Stimulated activated CD4-positive, alpha-beta T cell treated with anti-CD3 and anti-CD28 coated beads, TNF-alpha, amount 100 ng/mL, for 1 hour (primary cell): Measurements from ENCODE around the gene PTPRS.

Experiments
- DNase-seq, 3 donors: peaks; one replicate each; pipeline ENCODE4 v3.0.0-alpha.2; 2020; ENCODE audit warnings: low read depth in 3 of 3, low spot score in 1 of 3

The PTPRS gene

DNA sequence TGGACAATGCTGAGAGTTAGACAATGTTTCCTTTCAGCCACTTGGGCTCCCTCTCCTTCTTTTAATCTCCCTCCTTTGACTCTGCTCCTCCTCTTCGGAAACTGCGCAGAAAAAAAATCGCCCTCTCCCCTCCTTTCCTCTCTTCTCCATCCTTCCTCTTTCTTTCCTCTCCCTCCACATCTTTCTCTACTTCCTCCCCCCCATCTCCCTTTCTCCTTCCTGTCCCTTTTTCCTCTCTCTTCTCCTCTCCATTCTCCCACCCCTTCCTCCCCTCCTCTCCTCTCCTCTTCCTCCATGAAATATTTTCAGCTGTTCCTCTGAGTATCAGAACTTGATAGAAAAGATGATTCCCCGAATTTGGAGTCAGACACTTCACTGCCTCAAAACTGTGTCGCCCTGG is 15.1 kb upstream of the PTPRS start:
- no peak for DNase-seq

DNA sequence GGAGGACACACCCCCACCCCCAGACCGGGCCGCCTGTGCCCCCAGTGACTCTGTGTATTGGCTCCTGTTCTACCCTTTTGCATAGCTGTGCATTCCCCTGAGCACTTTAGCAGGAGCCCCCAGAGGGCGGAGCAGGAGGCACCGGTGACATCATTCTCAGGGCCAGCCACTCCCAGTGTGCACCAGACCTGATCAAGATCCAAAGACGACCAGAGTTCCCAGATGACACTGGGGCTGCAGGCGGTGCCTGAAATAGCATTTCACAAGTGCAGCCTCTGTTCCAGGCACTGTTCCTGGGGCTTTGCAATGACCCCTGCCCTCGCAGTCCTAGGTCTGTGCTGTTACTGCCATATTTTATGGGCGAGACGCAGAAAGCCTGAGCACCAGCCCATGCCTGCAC is 14.5 kb upstream of the PTPRS start:
- DNase-seq = no peak

DNA sequence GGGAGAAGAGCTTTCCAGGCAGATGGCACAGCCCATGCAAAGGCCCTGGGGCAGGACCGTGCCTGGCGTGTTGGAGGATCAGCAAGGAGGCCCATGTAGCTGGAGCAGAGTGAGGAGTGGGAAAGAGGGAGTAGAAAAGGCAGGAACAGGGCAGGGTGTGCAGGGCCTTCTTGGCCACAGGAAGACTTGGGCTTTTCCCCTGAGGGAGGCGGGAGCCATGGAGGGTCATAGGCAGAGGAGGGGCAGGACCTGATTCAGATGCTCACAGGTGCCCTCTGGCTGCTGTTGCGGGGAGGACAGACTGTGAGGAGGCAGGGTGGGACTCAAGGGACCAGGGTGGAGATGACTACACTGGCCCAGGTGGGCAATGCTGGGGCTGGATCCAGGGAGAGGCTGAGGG is 13.8 kb upstream of the PTPRS start:
- no peak for DNase-seq

DNA sequence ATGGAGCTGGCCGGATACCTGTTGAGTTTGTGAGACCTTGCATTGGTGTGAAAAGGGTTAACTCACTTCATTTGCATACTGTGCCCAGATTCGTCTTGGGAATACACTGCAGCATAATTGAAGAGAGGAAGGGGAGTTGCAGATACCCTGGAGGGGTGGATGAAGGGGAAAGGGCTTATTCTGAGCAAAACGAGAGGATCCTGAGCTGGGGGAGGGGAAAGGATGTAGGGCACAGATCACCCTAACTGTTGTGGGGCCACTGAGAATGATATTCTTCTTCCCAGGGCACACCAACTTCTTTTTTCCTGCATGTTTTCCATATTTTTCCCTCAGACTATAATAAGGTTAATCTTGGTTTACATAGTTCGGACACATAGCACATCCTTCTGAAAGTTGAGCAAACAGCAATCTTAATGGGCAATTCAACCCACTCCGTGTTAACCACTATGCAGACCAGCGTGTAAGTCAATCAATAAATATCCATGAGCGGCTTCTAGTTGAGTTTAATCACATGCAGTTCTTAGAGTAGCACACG is 11.7 kb upstream of the PTPRS start:
- DNase-seq = no peak

DNA sequence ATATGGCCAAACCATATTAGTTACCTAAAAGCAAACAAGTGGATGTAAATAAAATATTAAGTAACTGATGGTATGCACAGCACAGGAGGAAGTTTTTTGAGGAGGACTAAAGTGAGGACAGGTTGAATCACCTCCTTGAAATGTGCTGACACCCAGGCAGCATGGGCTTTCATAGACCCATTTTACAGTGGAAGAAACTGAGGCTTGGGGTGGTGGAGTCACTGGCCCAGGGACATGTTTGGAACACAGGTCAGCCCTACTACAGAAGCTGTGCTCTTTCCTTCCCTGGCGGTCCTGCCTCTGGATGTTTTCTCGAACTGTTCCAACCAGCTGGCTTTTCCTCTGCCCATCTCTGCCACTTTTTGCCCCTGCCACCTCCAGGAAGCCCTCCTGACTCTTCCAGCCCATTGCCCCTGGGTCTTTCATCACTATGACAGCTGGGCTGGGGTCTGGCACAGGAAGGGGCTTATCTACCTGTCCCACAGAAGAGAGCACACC is 11.2 kb upstream of the PTPRS start:
- DNase-seq = no peak

DNA sequence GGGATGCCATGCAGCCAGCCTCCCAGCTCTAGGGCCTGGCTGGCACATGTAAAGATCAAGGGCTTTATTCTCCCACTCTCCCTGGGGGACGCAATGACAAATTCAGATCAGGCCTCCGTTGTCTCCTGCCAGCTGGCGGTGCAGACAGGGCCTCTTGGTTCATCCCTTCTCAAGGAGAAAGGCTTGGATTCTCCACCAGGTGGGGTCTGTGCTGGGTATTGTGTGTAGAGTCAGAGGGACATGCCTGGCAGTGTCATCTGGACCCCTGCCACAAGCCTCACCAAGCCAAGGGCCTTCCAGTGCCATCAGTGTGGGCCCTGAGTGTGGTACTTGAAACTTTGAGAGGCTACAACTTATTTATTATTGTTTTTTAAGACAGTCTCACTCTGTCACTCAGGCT is 8.4 kb upstream of the PTPRS start:
- no peak for DNase-seq

DNA sequence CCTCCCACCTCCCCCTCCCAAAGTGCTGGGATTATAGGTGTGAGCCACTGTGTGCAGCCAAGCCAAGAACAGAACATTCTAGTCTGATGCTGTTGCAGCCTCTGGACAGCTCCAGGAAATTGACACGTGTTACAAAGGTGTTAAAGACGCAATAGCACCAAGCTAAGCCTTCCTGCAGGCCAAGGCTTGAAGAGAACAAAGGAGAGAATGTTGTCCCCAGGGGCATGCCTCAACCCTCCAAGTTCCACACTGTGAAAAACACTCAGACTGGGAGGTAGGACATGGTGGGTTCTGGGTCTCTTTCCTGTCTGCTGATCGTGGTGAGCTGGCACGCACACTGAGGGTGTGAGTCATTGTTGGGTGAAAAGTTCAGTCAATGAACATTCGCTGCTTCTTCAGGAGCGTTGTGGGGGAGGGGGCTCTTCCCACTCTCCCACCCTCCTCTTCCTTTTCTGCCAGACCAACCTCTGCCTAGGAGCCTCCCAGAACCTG is 5.3 kb upstream of the PTPRS start:
- no peak for DNase-seq

DNA sequence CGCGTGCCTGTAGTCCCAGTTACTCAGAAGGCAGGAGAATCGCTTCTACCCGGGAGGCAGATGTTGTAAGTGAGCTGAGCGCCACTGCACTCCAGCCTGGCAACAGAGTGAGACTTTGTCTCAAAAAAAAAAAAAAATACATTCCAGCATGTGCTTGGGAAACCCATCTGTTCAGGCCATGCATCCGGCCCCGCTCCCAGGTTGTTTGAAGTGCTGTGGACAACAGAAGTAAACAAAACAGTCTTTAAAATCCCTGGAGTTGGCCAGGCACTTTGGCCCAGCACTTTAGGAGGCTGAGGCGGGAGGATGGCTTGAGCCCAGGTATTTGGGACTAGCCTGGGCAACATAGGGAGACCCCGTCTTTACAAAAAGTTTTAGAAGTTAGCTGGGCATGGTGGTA is 3.2 kb upstream of the PTPRS start:
- DNase-seq = no peak

DNA sequence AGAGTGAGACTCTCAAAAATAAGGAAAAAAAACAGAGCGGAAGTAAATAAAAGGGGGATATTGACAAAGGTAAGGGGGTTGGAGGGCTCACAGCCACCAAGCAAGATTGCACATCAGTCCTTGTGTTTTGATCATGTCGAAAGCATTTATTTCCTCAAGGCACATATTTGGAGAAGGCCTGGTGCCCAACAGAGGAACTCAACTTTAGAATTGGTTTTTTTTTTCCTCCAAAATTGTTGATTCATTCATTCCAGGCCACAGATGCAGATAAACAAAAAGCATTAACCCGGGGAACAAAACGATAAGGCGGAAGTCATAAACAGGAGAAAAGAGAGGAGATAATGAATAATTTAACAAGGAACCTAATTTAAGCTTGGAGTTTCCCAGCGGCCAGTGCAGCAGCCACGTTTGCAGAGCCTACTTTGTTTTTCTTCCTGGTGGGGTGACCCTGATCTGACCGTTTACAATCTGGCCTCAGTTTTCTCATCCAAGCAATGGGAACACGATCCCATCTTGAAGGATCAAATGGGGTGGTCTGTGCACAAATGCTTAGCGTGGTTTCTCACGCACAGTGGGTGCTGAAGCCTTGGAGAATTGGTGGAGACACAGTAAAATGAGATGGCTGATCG is 2.1 kb upstream of the PTPRS start:
- DNase-seq = no peak

DNA sequence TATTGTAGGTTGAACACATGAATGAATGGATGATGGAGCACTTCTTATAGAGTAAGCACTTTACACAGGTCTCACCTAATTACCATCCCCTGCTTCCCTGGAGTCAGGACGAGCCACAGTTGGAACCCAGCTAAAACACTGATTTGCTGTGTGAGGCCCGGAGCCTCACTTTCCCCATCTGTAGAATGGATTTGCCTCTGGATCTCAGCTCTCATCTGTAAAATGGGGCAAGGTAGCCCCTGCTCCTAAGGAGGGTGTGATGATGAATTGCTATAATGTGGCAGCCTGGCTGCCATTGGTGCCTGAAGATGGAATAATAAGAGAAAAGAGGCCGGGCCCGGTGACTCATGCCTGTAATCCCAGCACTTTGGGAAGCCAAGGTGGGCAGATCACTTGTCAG is 1.4 kb upstream of the PTPRS start:
- DNase-seq = no peak

DNA sequence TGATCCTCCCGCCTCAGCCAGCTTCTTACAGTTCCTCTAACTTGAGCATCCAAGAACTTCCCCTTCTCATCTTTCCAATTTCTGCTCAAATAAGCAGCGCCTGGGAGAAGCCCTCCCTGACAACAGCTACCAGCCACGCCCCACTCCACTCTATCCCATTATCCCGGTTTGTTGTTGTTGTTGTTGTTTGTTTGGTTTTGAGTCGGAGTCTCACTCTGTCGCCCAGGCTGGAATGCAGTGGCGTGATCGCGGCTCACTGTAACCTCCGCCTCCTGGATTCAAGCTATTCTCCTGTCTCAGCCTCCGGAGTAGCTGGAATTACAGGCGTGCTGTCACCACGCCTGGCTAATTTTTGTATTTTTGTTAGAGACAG is 822 bp upstream of the PTPRS start:
- no peak for DNase-seq

DNA sequence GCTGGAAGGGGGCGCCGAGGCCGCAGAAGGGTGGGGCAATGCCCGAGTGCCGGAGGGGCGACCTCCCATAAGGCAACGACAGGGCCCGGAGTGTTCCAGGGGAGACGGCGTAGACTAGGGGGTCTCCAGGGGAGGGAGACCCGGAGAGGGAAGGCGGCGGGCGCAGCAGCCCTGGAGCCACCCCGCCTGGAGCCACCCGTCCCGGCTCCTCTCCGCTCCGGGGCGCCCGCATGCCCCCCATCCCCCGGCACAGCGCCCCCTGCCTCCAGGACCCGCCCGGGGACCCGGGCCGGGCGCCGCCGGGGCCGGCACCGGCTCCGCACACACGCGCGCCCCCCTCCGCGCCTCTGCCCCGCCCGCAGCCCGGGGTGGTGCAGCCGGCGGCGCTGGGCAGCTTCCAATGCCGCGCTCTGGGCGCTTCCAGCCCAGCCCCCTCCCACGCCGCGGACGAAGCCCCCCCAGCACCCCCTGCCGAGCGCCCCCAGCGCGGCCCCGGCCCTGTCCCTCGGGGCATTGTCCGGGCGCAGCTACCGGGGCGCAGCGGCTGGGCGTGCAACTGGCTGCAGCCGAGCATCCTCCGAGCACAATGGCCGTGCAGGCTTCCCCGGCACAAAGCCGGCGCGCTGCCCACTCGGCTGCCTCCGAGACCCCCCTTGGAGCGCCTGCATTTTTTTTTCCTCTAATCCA is 519 bp downstream of the PTPRS start:
- no peak for DNase-seq

DNA sequence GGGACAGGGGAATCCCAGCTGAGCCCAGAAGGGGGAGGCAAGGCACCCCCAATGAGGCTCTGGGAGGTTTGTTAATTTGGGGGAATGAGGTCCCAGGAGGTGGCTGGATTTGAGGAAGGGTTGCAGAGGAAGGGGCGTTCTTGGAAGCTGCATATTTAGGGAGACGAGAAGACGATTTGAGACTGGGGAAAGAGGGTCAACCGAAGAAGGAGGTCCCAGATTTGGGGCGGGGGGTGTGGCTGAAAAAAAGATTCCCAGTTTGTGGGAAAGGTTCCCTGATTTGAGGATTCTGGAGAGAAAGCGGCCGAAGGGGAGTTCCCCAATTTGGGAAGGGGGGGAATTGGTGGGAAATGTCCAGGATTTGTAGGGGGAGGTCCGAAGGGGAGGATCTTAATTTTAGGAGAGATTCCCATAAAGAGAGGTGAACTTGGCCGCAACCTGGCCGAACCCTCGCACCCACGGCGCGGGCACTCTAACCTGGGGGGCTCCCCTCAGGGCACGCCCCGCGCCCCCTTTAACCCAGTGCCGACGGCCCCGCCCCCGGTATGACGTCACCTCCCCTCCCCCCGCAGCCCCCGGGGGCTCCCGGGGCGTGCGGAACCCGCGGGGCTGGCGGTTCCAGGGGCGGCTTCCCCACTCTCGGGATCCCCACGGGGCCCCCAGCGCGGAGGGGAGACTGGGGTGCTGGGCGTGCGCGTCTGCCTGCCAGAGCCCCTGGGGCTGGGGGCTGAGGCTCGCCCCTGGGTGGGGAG is 1.2 kb downstream of the PTPRS start:
- no peak for DNase-seq

DNA sequence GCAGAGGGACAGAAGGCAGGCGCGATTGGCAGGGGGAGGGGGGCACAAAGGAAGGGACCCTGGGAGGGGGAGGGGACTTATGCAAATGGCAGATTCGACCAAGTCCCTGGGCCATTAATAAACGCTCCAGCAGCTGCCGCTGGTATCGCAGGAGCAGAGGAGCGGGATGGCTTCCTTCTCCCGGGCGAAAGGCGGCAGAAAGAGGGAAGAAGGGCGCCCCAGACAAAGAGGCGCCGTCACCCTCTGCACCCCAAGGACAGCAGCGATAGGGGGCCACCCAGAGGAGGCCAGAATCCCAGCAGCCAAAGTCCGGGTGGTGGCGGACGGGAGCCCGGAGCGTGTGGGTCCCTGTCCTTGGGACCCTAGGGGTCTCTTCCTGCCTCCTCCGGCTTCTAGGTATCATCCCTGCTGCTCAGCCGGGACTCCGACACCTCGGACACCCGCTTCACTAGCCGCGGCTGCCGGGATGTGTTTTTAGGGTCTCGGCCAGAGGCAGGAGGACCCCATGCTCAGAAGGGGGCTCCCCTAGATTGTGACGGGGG is 1.9 kb downstream of the PTPRS start:
- no peak for DNase-seq

DNA sequence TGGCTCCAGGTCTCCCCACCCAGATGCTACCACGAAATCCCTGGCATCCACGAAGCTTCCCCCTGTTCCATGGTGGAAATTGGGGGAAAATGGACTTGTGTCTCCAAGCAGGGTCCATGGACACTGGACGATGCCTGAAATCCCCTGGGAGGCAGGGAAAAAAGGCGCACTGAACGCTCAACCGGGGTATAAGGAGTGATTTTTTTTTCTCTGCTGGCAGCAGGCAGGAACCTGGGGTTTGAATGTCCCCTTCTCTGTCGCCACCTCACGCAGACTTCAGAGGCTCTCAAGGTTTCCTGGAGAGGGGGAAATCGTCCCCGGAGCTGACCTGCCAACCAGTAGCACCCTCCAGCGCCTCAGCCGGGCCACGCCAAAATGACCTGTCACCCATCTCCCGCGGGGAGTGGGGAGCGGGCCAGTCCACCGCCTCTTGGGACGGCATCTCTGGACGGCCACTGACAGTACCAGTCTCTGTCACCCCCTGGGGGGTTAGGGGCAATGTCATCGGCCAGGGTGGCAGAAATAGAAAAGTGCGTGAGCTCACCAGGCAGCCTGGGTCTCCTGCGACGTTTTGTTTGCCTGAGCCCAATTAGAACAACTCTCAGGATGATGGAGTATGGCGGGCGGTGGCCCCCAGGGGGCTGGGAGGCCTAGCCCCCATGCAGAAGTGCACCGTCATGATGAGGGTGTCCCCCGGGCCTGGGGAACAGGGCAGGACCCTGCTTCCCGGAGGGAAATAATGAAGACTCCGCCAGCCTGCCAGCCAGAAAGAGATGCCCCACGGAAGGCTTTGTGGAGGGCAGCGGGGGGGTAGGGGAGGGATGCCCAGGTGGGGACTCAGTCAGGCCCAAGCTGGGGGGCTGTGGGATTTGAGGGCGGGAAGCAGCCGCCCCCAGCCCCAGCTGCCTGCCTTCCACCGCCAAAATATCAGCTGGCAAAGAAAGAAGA is 2.6 kb downstream of the PTPRS start:
- DNase-seq = no peak

DNA sequence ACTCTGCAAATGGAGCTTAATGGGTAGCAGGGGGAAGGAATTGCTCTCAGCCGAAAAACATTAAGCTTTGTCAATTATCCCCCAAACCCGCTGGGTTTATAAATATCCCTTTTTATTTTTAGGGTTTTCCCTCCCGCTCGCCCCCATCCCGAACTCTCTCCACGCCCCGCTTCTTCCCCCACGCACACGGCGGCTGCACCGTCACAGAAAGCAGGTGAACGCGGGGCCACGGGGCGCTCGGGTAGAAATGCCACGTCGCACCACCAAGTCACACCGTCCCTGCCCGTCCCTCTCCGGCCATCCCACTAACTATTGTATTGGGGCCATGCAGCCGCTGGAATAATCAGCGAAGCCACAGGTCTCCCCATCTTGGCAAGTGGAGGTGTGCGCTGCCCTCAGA is 3.5 kb downstream of the PTPRS start:
- no peak for DNase-seq

DNA sequence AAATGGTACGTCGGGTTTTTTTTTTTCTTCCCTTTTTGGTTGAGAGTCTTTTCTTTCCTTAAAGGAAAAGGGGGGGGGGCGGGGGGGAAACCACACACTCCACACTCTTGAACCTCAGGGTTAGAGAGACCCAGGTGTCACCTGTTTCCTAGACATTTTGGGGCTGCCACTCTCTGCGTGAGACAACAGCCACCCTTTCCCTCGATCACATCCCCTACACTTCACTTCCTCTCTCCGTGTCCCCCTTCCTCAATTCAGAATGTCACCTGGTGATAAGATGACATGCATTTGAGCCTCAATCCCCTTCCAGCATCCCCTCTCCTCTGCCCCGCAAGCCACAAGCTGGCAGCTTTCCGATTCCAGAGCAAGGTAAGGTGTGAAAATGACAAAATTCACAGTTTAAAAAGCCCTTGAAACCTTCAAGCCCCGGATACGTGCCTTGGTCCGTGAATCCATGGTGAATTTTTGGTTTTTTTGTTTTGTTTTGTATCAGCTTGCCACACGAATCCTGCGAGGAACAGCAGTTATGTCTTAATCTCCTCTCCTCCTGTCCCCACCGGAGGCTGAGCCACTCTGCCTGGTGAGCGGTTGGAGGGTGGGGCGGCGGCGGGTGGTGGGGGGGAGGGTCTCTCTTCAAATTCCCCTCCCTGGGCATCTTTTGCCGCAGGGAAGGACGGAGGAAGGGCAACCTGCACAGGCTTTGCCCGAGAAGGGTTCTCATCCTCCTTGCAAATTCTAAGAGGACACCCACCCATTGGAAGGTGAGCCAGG is 4.2 kb downstream of the PTPRS start:
- no peak for DNase-seq

DNA sequence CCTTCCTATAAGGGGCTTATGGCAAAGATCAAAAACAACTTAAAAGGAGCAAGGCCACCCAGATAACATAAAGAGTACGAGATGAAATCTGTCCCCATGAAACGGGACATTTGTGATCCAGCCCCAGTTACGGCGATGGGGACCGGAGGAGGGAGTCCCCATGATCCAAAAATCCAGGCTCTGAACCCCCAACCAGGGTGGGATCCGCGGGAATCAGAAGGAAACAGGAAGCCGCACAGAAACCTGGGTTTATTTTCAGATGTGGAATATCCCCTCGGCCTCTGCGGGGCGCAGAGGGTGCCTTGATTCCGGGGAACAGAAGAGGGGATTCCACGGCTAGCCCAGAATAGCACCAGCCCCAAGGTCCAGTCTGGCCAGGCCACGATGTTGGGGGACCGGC is 5.0 kb downstream of the PTPRS start:
- DNase-seq = no peak

DNA sequence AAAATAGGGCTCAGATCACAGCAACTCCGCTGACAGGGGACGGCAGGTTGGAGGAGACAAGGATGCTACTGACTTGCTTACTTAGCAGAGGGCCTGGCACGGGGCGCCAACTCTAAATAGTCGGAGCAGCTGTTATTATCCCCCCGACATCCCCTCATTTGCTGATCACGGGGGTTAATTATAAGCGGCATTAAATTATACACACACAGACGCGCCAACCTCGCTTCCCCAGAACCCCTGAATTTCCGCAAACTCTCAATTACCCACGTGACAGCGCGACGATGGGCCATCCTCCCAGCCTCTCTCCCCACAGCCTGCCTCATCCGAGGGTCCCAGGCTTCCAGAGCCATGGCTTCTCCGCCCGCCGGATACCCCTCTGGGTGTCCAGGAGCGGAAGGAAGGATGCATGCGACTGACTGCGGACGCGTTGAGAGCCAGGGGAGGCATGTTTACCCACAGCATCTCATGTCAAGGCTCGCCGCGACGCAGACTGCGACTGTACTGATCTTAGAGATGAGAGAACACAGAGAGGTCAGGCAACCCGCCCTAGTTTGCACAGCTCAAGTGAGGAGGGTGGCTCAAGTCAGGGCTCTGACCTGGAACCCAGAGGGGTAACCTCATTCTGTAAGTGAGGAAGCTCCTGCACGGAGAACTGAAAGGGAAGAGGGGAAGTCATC is 5.7 kb downstream of the PTPRS start:
- DNase-seq = no peak
